SK-N-SH (cell line): ENCODE measurements around the gene OTUD5. TPM values are rescaled to one million over a fixed set of nuclear protein-coding genes. Genes with fewer than 3 reads are reported as not detected.
A peak's percentile ranks its signal among the peaks of the same experiment; 100 is the strongest.

Source experiments
- CTCF ChIA-PET: fragments of 300-600, 350-600 bp; formaldehyde crosslinking; extraction: SDS; loops from one replicate; lab custom pipeline; 2021; lab: Yijun Ruan, JAX
- POLR2A ChIA-PET: fragments of 350-600 bp; sonication (Branson Sonifier 250); formaldehyde crosslinking; extraction: SDS; loops from one replicate; lab custom pipeline; 2020; ENCODE audit warnings: antibody characterized with exemption, inconsistent platforms; lab: Yijun Ruan, JAX
- DNase-seq: peaks from one replicate; pipeline ENCODE4 v3.0.0; 2012
- H2AFZ ChIP-seq: fragments of 200-600 bp; sonication (generic); 2 replicates; pipeline ENCODE4 v1.8.1; 2016; ENCODE audit warnings: antibody characterized with exemption, mild to moderate bottlenecking, low read depth
- H3F3A ChIP-seq: fragments of 200-600 bp; sonication (generic); replicated peaks from 2 replicates; pipeline ENCODE3; 2016; ENCODE audit warnings: antibody characterized with exemption, mild to moderate bottlenecking; ENCODE audit not compliant: insufficient read depth
- H3K27ac ChIP-seq, 2 experiments: fragments of 200-500 bp in 1 of 2; fragments of 200-600 bp in 1 of 2; sonication (Bioruptor generic) in 1 of 2; sonication (generic), shearing (Covaris generic) in 1 of 2; 2 replicates each; pipeline versions ENCODE4 v1.5.1 to v1.6.1; 2014 to 2016; ENCODE audit warnings: low read depth in 2 of 2, inconsistent platforms in 1 of 2, low read length in 1 of 2, mild to moderate bottlenecking in 1 of 2, mixed read lengths in 1 of 2
- H3K27me3 ChIP-seq: fragments of 200-600 bp; sonication (generic), shearing (Covaris generic); 2 replicates; pipeline ENCODE4 v1.6.1; 2016; ENCODE audit warnings: mixed run types; ENCODE audit not compliant: insufficient read depth
- H3K36me3 ChIP-seq, 2 experiments: fragments of 200-500 bp in 1 of 2; fragments of 200-600 bp in 1 of 2; sonication (Bioruptor generic) in 1 of 2; sonication (generic) in 1 of 2; replicated peaks in 1 of 2; 2 replicates each; pipeline versions ENCODE3 to v1.5.1; 2014 to 2016; ENCODE audit warnings: low read length in 1 of 2, mild to moderate bottlenecking in 1 of 2; ENCODE audit not compliant: insufficient read depth in 2 of 2, control insufficient read depth in 1 of 2
- H3K4me1 ChIP-seq, 2 experiments: fragments of 200-500 bp in 1 of 2; fragments of 200-600 bp in 1 of 2; sonication (Bioruptor generic) in 1 of 2; sonication (generic), shearing (Covaris generic) in 1 of 2; 2 replicates each; pipeline versions ENCODE4 v1.5.1 to v1.6.1; 2014 to 2016; ENCODE audit warnings: low read depth in 1 of 2, low read length in 1 of 2, mixed run types in 1 of 2; ENCODE audit not compliant: insufficient read depth in 2 of 2, control insufficient read depth in 1 of 2
- H3K4me2 ChIP-seq: fragments of 200-600 bp; sonication (generic), shearing (Covaris generic); 2 replicates; pipeline ENCODE4 v1.6.1; 2017; ENCODE audit warnings: mixed run types
- H3K4me3 ChIP-seq, 2 experiments: fragments of 200-500 bp in 1 of 2; fragments of 200-600 bp in 1 of 2; sonication (Bioruptor generic) in 1 of 2; sonication (generic), shearing (Covaris generic) in 1 of 2; 2 replicates each; pipeline versions ENCODE4 v1.5.1 to v1.8.1; 2014 to 2016; ENCODE audit warnings: low read depth in 2 of 2, inconsistent platforms in 1 of 2, low read length in 1 of 2, mild to moderate bottlenecking in 1 of 2, mixed read lengths in 1 of 2, moderate library complexity in 1 of 2
- H3K79me2 ChIP-seq: fragments of 200-600 bp; sonication (generic); 2 replicates; pipeline ENCODE4 v1.8.1; 2017; ENCODE audit warnings: mild to moderate bottlenecking; ENCODE audit not compliant: insufficient read depth
- H3K9ac ChIP-seq: fragments of 200-600 bp; sonication (generic); 2 replicates; pipeline ENCODE4 v1.6.1; 2017; ENCODE audit warnings: mixed run types
- H3K9me2 ChIP-seq: fragments of 200-600 bp; sonication (generic); 2 replicates; pipeline ENCODE4 v1.6.1; 2017; ENCODE audit warnings: mixed run types
- H3K9me3 ChIP-seq: fragments of 200-600 bp; sonication (generic); 2 replicates; pipeline ENCODE4 v1.6.1; 2017; ENCODE audit warnings: mixed run types, mild to moderate bottlenecking, moderate library complexity
- H4K20me1 ChIP-seq: fragments of 200-600 bp; sonication (generic); 2 replicates; pipeline ENCODE4 v1.6.1; 2017; ENCODE audit warnings: mild to moderate bottlenecking, mixed run types; ENCODE audit not compliant: insufficient read depth
- CHD2 ChIP-seq: fragments of 150-350 bp; IDR thresholded peaks from 2 replicates; pipeline ENCODE4 v1.6.1; 2018; ENCODE audit warnings: low read length; ENCODE audit not compliant: partially characterized antibody
- CTCF ChIP-seq: fragments of 200-600 bp; sonication (generic); IDR thresholded peaks from 2 replicates; pipeline ENCODE4 v1.6.1; 2017; ENCODE audit warnings: antibody characterized with exemption, mild to moderate bottlenecking, moderate library complexity
- FOXJ3 ChIP-seq: sonication (generic); formaldehyde crosslinking; IDR thresholded peaks from 2 replicates; pipeline ENCODE4 v1.5.1; 2020; ENCODE audit warnings: mild to moderate bottlenecking, missing genetic modification reagents
- GABPA ChIP-seq: IDR thresholded peaks from 2 replicates; pipeline ENCODE4 v1.4.0; 2012; ENCODE audit warnings: low read depth, mild to moderate bottlenecking
- GATA2 ChIP-seq: sonication (generic); formaldehyde crosslinking; IDR thresholded peaks from 2 replicates; pipeline ENCODE4 v1.5.0; 2020; ENCODE audit warnings: mild to moderate bottlenecking, missing genetic modification reagents
- JUND ChIP-seq: IDR thresholded peaks from 2 replicates; pipeline ENCODE4 v1.4.0; 2012
- MXI1 ChIP-seq: IDR thresholded peaks from 2 replicates; pipeline ENCODE4 v1.6.1; 2012; ENCODE audit warnings: mild to moderate bottlenecking, low read depth, low read length, improper control_type of control experiment
- NFIC ChIP-seq: IDR thresholded peaks from 2 replicates; pipeline ENCODE4 v1.4.0; 2012; ENCODE audit warnings: borderline replicate concordance
- NRF1 ChIP-seq: IDR thresholded peaks from 2 replicates; pipeline ENCODE4 v1.6.1; 2012; ENCODE audit warnings: low read depth, mild to moderate bottlenecking, low read length
- POLR2AphosphoS5 ChIP-seq: IDR thresholded peaks from 2 replicates; pipeline ENCODE4 v1.6.1; 2012; ENCODE audit warnings: low read depth, low read length
- RAD21 ChIP-seq: IDR thresholded peaks from 2 replicates; pipeline ENCODE4 v1.6.1; 2012; ENCODE audit warnings: mild to moderate bottlenecking, low read length
- RCOR1 ChIP-seq: fragments of 150-350 bp; IDR thresholded peaks from 2 replicates; pipeline ENCODE4 v1.6.1; 2017; ENCODE audit warnings: antibody characterized with exemption, low read length
- SMC3 ChIP-seq: IDR thresholded peaks from 2 replicates; pipeline ENCODE4 v1.6.1; 2012; ENCODE audit warnings: low read depth, low read length, improper control_type of control experiment
- TAF1 ChIP-seq: IDR thresholded peaks from 2 replicates; pipeline ENCODE4 v1.6.1; 2012; ENCODE audit warnings: low read depth, mild to moderate bottlenecking, low read length, moderate library complexity, borderline replicate concordance
- TEAD4 ChIP-seq: IDR thresholded peaks from 2 replicates; pipeline ENCODE4 v1.4.0; 2012; ENCODE audit warnings: mild to moderate bottlenecking, borderline replicate concordance; ENCODE audit not compliant: insufficient read depth
- USF1 ChIP-seq: IDR thresholded peaks from 2 replicates; pipeline ENCODE4 v1.4.0; 2012; ENCODE audit warnings: low read depth, borderline replicate concordance
- USF2 ChIP-seq: fragments of 150-350 bp; IDR thresholded peaks from 2 replicates; pipeline ENCODE4 v1.6.1; 2017; ENCODE audit warnings: antibody characterized with exemption, low read length, low read depth, borderline replicate concordance
- WGBS: methylation state at CpG from one replicate; pipeline ENCODE4 v1.1.6; 2017; ENCODE audit warnings: low lambda C conversion rate; 5-methylcytosine and 5-hydroxymethylcytosine counted together
- polyA plus RNA-seq, 3 experiments: library from polyadenylated mRNA; depleted of rRNA; stranded (reverse); fragments of >200 nt; gene quantifications; 2 replicates each; pipeline ENCODE4 v1.2.3, GENCODE V29; 2012

The OTUD5 gene
- polyA plus RNA-seq, 1 of the 3 experiments (the other 2 are of a cell fraction): 90.4 TPM

- 65% methylated on average over 7 of the region's 8 CpGs for WGBS
- H3K27ac ChIP-seq: no peak overlapping the region
- DNase-seq: no peak
- TF ChIP-seq POLR2AphosphoS5: no peak
- TF ChIP-seq MXI1: 0 out of 2 replicates have a peak, but pooled peaks have one; percentile 26
- H2AFZ ChIP-seq: no peak overlapping the region
- no peak overlapping the region for H3K4me2 ChIP-seq
- H3K36me3 ChIP-seq: peaks cover 3 to 34% of the 10 kb centered on the region in 2 experiments
- peaks cover 12% of the 10 kb centered on the region for H3F3A ChIP-seq
- ChIA-PET CTCF (no interaction called here), POLR2A (no interaction called here)
- H3K9ac ChIP-seq: no peak overlapping the region
- H3K4me1 ChIP-seq: peaks cover 5 to 26% of the 10 kb centered on the region in 2 experiments; a peak in 2 of 4 replicates
- H3K4me3 ChIP-seq: no peak overlapping the region
- H3K9me3 ChIP-seq: no peaks in the 10 kb centered on the region
- H3K9me2 ChIP-seq: no peaks in the 10 kb centered on the region
- H3K79me2 ChIP-seq: peaks cover 3% of the 10 kb centered on the region; the same call in 1 of the 2 replicates
- H4K20me1 ChIP-seq: 0 out of 2 replicates have a peak, but pooled peaks cover 9% of the 10 kb centered on the region
- no peaks in the 10 kb centered on the region for H3K27me3 ChIP-seq
Measured at GRCh38 chrX:48919947-48920717, 37.3 kb downstream of the OTUD5 start.

- no peaks in the 10 kb centered on the region for H3K9me3 ChIP-seq
- TF ChIP-seq USF1 (no peak), RAD21 (no peak), NFIC (no peak), RCOR1 (no peak), SMC3 (no peak), USF2 (no peak), TAF1 (no peak), CHD2 (no peak), JUND (no peak), GABPA (no peak), CTCF (no peak), FOXJ3 (no peak), NRF1 (no peak), GATA2 (CRISPR knock-in tag) (no peak), TEAD4 (no peak)
- TF ChIP-seq, all 33 proteins: peak for 0
- 38% methylated on average over 14 of the region's 15 CpGs for WGBS
- Histone ChIP-seq H3K4me3 (peak overlapping the region; percentile 61 to 71; a peak in 3 of 4 replicates), H3K27me3 (no peaks in the 10 kb centered on the region), H3K79me2 (peaks cover 3% of the 10 kb centered on the region; the same call in 1 of the 2 replicates), H3F3A (peaks cover 12% of the 10 kb centered on the region), H2AFZ (no peak overlapping the region), H3K9me2 (no peaks in the 10 kb centered on the region), H3K4me1 (peaks cover 5 to 26% of the 10 kb centered on the region in 2 experiments; a peak in 2 of 4 replicates), H3K4me2 (peak overlapping the region; percentile 95), H3K27ac (peak overlapping the region; percentile 38 to 60; a peak in 3 of 4 replicates), H4K20me1 (0 out of 2 replicates have a peak, but pooled peaks cover 9% of the 10 kb centered on the region), H3K36me3 (peaks cover 3 to 33% of the 10 kb centered on the region in 2 experiments), H3K9ac (no peak overlapping the region)
- ChIA-PET CTCF (no interaction called here), POLR2A (no interaction called here)
- peak; percentile 54 for DNase-seq
Measured at GRCh38 chrX:48919360-48919841, 38.0 kb downstream of the OTUD5 start.
